ENCODE measurements around the gene CISD1.

DNA sequence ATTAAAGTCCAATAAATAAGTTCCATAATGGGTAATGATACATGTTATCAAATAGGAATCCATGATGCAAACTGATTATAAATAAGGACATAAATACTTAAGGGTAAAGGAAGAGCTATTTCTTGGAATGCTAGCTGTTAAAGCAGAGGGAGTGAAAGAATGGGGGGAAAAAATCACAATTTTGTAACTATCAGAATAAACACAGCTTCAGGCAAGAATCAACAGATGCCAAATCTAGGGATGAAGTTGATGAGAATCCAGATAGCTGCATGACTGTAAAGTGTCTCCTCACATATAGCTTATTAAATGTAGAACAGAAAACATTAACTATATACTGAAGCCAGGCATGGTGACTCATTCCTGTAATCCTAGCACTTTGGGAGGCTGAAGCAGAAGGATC is 6.2 kb upstream of the CISD1 start:
- TF ChIP-seq POLR2A (IDR thresholded peaks at IDR 0.05; ENCODE audit: low read depth, low read length) (no peak), SPI1 (IDR thresholded peaks at IDR 0.05; ENCODE audit: low read depth, low read length) (no peak), POLR2AphosphoS5 (IDR thresholded peaks at IDR 0.05; ENCODE audit: low read depth, low read length) (no peak), TAF1 (IDR thresholded peaks at IDR 0.05; ENCODE audit: low read depth, low read length) (no peak)
